GM23248 (cell line): ENCODE data around the gene SETD2.
"Not testable (repeated sequence)": the region's sequence is repeated elsewhere in the genome, so short reads cannot be mapped to it uniquely, and the experiment has no call there.

Source experiments
- EZH2 ChIP-seq: fragments of 200-600 bp; sonication (generic); IDR thresholded peaks from 2 replicates; pipeline ENCODE4 v1.6.1; 2018; ENCODE audit warnings: antibody characterized with exemption, mild to moderate bottlenecking; ENCODE audit not compliant: insufficient read depth, poor library complexity, severe bottlenecking
- EZH2phosphoT487 ChIP-seq: fragments of 200-600 bp; sonication (generic); IDR thresholded peaks from 2 replicates; pipeline ENCODE4 v1.6.1; 2018; ENCODE audit warnings: antibody characterized with exemption, moderate library complexity, mild to moderate bottlenecking, low read depth; ENCODE audit not compliant: insufficient read depth

DNA sequence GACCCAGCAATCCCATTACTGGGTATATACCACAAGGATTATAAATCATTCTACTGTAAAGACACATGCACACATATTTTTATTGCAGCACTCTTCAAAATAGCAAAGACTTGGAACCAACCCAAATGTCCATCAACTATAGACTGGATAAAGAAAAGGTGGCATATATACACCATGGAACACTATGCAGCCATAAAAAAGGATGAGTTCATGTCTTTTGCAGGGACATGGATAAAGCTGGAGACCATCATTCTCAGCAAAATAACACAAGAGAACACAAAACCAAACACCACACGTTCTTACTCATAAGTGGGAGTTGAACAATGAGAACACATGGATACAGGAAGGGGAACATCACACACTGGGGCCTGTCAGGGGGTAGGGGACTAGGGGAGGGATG is 137.5 kb downstream of the SETD2 start:
- not testable (repeated sequence) for TF ChIP-seq EZH2, EZH2phosphoT487
